ENCODE results near the gene AFTPH.

DNA sequence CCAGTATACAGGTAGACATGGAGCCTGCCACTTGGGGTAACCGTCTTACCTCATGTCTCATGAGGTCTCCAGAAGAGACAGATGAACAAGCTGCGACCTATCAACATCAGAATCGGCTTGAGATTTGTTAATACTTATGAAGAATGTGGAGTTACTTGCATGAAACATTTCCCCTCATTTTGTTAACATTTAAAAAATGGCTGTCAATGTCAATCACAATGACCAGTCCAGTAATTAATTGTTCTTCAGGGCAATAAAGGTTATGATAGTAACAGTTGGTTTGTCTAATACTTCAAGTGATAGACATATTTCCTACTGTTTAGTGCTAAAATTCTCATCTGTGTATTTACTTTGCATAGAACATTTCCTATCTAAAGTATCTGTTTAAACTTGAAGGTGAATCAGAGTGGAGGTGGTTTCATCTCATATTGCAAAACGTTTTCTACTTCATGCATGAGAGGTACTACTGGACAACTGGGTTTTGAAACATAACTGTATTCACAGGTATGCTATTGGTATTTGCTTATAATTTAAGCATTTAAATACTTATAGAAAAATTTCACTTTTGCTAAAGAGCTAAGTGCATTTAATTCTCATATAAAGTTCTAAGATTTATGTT lies 114.5 kb downstream of the AFTPH start:
- TF ChIP-seq, protein P1, sequence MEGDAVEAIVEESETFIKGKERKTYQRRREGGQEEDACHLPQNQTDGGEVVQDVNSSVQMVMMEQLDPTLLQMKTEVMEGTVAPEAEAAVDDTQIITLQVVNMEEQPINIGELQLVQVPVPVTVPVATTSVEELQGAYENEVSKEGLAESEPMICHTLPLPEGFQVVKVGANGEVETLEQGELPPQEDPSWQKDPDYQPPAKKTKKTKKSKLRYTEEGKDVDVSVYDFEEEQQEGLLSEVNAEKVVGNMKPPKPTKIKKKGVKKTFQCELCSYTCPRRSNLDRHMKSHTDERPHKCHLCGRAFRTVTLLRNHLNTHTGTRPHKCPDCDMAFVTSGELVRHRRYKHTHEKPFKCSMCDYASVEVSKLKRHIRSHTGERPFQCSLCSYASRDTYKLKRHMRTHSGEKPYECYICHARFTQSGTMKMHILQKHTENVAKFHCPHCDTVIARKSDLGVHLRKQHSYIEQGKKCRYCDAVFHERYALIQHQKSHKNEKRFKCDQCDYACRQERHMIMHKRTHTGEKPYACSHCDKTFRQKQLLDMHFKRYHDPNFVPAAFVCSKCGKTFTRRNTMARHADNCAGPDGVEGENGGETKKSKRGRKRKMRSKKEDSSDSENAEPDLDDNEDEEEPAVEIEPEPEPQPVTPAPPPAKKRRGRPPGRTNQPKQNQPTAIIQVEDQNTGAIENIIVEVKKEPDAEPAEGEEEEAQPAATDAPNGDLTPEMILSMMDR (IDR thresholded peaks at IDR 0.05; ENCODE audit: insufficient read depth, low read length, poor library complexity, severe bottlenecking): no peak
- TF ChIP-seq EZH2phosphoT487 (conservative IDR thresholded peaks at IDR 0.05; ENCODE audit: low read length): no peak
